Keratinocyte (primary cell): ENCODE results near the gene GOLIM4. TPM values are rescaled to one million over a fixed set of nuclear protein-coding genes. Genes with fewer than 3 reads are reported as not detected.

Experiments
- DNase-seq: peaks from one replicate; pipeline ENCODE4 v3.0.0-alpha.2; 2011; ENCODE audit warnings: low read depth, missing footprints, low spot score
- FAIRE-seq: peaks from 2 replicates; lab custom pipeline; 2011; peaks lifted over from hg19 to GRCh38; lab: Jason Lieb, UNC
- H2AFZ ChIP-seq: 2 replicates; pipeline ENCODE4 v1.6.0; 2012; ENCODE audit warnings: low read length, control low read depth, inconsistent platforms; ENCODE audit not compliant: control insufficient read depth
- H3K27ac ChIP-seq: 2 replicates; pipeline ENCODE4 v1.5.1; 2011; ENCODE audit warnings: low read length; ENCODE audit not compliant: control insufficient read depth, insufficient read depth
- H3K27me3 ChIP-seq: 3 replicates; pipeline ENCODE4 v1.6.0; 2011; ENCODE audit warnings: low read length; ENCODE audit not compliant: control insufficient read depth, insufficient read depth; ENCODE audit errors: extremely low read depth
- H3K36me3 ChIP-seq, 2 experiments: 2 replicates in 1 of 2; 3 replicates in 1 of 2; pipeline ENCODE4 v1.5.1; 2011; ENCODE audit warnings: low read length in 2 of 2, mild to moderate bottlenecking in 1 of 2; ENCODE audit not compliant: control insufficient read depth in 2 of 2, insufficient read depth in 2 of 2; ENCODE audit errors: extremely low read depth in 1 of 2
- H3K4me1 ChIP-seq: 3 replicates; pipeline ENCODE4 v1.5.1; 2011; ENCODE audit warnings: low read length; ENCODE audit not compliant: control insufficient read depth, insufficient read depth; ENCODE audit errors: extremely low read depth
- H3K4me2 ChIP-seq: 3 replicates; pipeline ENCODE4 v1.6.0; 2011; ENCODE audit warnings: low read depth, low read length; ENCODE audit not compliant: control insufficient read depth, insufficient read depth; ENCODE audit errors: extremely low read depth
- H3K4me3 ChIP-seq, 3 experiments: fragments of 200-600 bp in 1 of 3; sonication (generic) in 1 of 3; 2 replicates in 2 of 3; 3 replicates in 1 of 3; pipeline ENCODE4 v1.5.1; 2011 to 2016; ENCODE audit warnings: low read length in 3 of 3, mild to moderate bottlenecking in 3 of 3, control low read depth in 2 of 3, inconsistent platforms in 1 of 3, low read depth in 1 of 3, mixed read lengths in 1 of 3, mixed run types in 1 of 3, moderate library complexity in 1 of 3; ENCODE audit not compliant: control insufficient read depth in 2 of 3, insufficient read depth in 2 of 3; ENCODE audit errors: extremely low read depth in 1 of 3
- H3K79me2 ChIP-seq: 2 replicates; pipeline ENCODE4 v1.6.0; 2012; ENCODE audit warnings: low read length; ENCODE audit not compliant: control insufficient read depth, insufficient read depth
- H3K9ac ChIP-seq: 3 replicates; pipeline ENCODE4 v1.6.0; 2011; ENCODE audit warnings: low read length; ENCODE audit not compliant: control insufficient read depth, insufficient read depth; ENCODE audit errors: extremely low read depth
- H3K9me1 ChIP-seq: 3 replicates; pipeline ENCODE4 v1.6.0; 2011; ENCODE audit warnings: low read length; ENCODE audit not compliant: control insufficient read depth, insufficient read depth; ENCODE audit errors: extremely low read depth
- H3K9me3 ChIP-seq: 2 replicates; pipeline ENCODE4 v1.5.1; 2012; ENCODE audit warnings: low read depth, low read length; ENCODE audit not compliant: control insufficient read depth
- H4K20me1 ChIP-seq: 3 replicates; pipeline ENCODE4 v1.6.0; 2011; ENCODE audit warnings: low read length; ENCODE audit not compliant: control insufficient read depth, insufficient read depth; ENCODE audit errors: extremely low read depth
- EZH2 ChIP-seq: IDR thresholded peaks from one replicate; pipeline ENCODE4 v1.6.1; 2012; ENCODE audit warnings: inconsistent platforms, mild to moderate bottlenecking, low read length, moderate library complexity
- dilution Hi-C: fragments of 300-500 bp; cut with MboI; formaldehyde crosslinking; loops from one replicate; pipeline ENCODE4 v1.7.0; 2020; ENCODE audit warnings: low sequenced_read_pairs; ENCODE audit not compliant: extremely low pct_ligation_motif_present
- polyA plus RNA-seq, 5 experiments: library from polyadenylated mRNA; depleted of rRNA in 3 of 5; stranded (reverse) in 3 of 5; stranded (forward) in 1 of 5; unstranded in 1 of 5; fragments of >200 nt; gene quantifications; 1 replicate in 1 of 5; 2 replicates in 3 of 5; 3 replicates in 1 of 5; pipeline versions ENCODE4 v1.2.1 to v1.2.3, GENCODE V29; 2011 to 2012; ENCODE audit warnings: missing spikeins in 2 of 5, low read depth in 1 of 5, low replicate concordance in 1 of 5
- TF ChIP-seq, protein P1 (sequence below), 3 experiments: IDR thresholded peaks in 1 of 3; conservative IDR thresholded peaks in 1 of 3; optimal IDR thresholded peaks in 1 of 3; 2 replicates in 2 of 3; 3 replicates in 1 of 3; pipeline versions ENCODE3 to v1.5.1; 2011; ENCODE audit warnings: low read length in 3 of 3, mild to moderate bottlenecking in 3 of 3, moderate library complexity in 2 of 3, control low read depth in 1 of 3, inconsistent platforms in 1 of 3; ENCODE audit not compliant: insufficient read depth in 2 of 3; ENCODE audit errors: extremely low read depth in 1 of 3

GOLIM4 gene
- polyA plus RNA-seq, 1 donor (not counting 4 experiments of a cell fraction or from before 2014, with no cell fraction given) = 13.4 TPM

DNA sequence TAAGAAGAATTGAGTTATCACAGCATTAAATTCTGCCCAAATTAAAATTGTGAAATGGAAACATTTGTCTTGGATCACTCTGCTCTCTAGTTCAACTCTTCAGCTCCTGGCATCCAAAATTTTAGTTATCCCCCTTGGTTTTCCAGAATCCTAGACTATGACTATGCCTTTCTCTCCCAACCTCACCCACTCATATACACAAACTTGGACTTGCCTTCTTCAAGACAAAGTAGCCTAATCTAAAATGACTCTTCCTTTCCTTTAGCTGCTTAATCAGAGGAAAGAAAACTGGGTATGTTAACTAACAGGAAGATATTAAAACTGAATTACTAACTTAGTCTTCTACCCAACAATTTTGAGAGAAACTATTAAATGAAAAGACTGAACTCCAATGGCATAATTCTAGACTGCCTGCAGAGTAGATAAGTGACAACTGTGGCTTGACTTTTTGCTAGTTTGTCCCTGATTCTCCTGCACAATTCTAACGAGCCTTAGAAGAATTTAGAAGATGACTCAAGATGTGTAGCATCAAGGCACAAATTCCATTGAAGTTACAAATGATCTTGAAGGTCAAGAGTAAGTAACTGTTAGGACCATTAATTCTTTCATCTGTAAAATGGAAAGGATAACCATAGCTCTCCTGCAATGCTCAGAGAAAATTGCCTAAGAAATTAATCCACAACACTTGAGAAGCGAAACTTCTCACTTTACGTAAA lies 5.2 kb upstream of the GOLIM4 start:
- TF ChIP-seq, protein P1, sequence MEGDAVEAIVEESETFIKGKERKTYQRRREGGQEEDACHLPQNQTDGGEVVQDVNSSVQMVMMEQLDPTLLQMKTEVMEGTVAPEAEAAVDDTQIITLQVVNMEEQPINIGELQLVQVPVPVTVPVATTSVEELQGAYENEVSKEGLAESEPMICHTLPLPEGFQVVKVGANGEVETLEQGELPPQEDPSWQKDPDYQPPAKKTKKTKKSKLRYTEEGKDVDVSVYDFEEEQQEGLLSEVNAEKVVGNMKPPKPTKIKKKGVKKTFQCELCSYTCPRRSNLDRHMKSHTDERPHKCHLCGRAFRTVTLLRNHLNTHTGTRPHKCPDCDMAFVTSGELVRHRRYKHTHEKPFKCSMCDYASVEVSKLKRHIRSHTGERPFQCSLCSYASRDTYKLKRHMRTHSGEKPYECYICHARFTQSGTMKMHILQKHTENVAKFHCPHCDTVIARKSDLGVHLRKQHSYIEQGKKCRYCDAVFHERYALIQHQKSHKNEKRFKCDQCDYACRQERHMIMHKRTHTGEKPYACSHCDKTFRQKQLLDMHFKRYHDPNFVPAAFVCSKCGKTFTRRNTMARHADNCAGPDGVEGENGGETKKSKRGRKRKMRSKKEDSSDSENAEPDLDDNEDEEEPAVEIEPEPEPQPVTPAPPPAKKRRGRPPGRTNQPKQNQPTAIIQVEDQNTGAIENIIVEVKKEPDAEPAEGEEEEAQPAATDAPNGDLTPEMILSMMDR (optimal IDR thresholded peaks at IDR 0.05 in 1 of 3, IDR thresholded peaks at IDR 0.05 in 1 of 3, conservative IDR thresholded peaks at IDR 0.05 in 1 of 3; ENCODE audit: extremely low read depth in 1 of 3, insufficient read depth in 2 of 3, low read length in 3 of 3) = no peak
- TF ChIP-seq EZH2 = no peak
- Histone ChIP-seq H2AFZ (no peak overlapping the region), H3K9ac (no peak overlapping the region), H3K27me3 (no peaks in the 10 kb centered on the region), H3K27ac (no peak overlapping the region), H3K79me2 (no peaks in the 10 kb centered on the region), H4K20me1 (no peaks in the 10 kb centered on the region), H3K36me3 (no peaks in the 10 kb centered on the region), H3K4me3 (no peak overlapping the region), H3K9me3 (no peaks in the 10 kb centered on the region), H3K4me2 (no peak overlapping the region), H3K9me1 (no peaks in the 10 kb centered on the region), H3K4me1 (peaks cover 4% of the 10 kb centered on the region)
- dilution Hi-C loops = no loop called here
- DNase-seq (no peak), FAIRE-seq (no peak)

DNA sequence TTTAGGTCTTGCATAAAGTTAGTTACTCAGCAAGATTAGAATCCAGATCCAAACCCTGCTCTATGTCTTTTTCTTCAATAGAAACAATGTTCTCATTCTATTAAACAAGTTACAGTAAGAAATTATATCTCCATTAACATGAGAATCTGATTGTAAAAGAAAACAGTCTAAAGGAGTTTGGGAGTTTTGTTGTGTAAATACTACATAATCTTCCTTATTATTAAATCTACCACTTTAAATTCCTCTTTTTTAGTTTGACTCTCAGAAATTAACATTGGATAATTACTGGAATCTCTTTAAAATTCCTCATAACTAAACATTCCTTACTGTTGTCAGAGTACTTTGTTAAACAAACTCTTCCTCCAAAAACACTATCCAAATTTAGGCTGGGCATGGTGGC lies 1.7 kb upstream of the GOLIM4 start:
- H3K79me2 ChIP-seq = peaks cover 27% of the 10 kb centered on the region
- H3K9ac ChIP-seq = no peak overlapping the region
- H3K27me3 ChIP-seq = no peaks in the 10 kb centered on the region
- no peak for DNase-seq
- peaks cover 19% of the 10 kb centered on the region for H3K4me1 ChIP-seq
- FAIRE-seq = no peak
- H3K9me3 ChIP-seq = no peaks in the 10 kb centered on the region
- H3K4me2 ChIP-seq = no peak overlapping the region
- TF ChIP-seq, protein P1 (optimal IDR thresholded peaks at IDR 0.05 in 1 of 3, IDR thresholded peaks at IDR 0.05 in 1 of 3, conservative IDR thresholded peaks at IDR 0.05 in 1 of 3; ENCODE audit: extremely low read depth in 1 of 3, insufficient read depth in 2 of 3, low read length in 3 of 3) = no peak
- TF ChIP-seq EZH2 = no peak
- no peak overlapping the region for H3K4me3 ChIP-seq
- no peak overlapping the region for H2AFZ ChIP-seq
- dilution Hi-C loops = no loop called here
- no peak overlapping the region for H3K27ac ChIP-seq
- H3K36me3 ChIP-seq = no peaks in the 10 kb centered on the region
- H3K9me1 ChIP-seq = no peaks in the 10 kb centered on the region
- no peaks in the 10 kb centered on the region for H4K20me1 ChIP-seq
